ENCODE results near the gene DCDC1. TPM values are rescaled to one million over a fixed set of nuclear protein-coding genes. Genes with fewer than 3 reads are reported as not detected.

DCDC1 gene
- total and polyA plus RNA-seq, 12 donors: 0.01 to 0.18 (median 0.09) TPM; not detected in 9

GRCh38 chr11:31120428-31120827, 249.1 kb downstream of the DCDC1 start:
- DNase-seq: no peak
- intact Hi-C loops (cut with DNase I): no loop called here
- ATAC-seq: no peak
- H3K4me3 ChIP-seq: no peak overlapping the region
- 93% methylated on average over 1 of the region's 1 CpG for WGBS, 2 donors
- H3K27me3 ChIP-seq: peaks cover 0 to 9% (median 0%) of the 10 kb centered on the region in 7 donors
- peaks cover 0 to 14% (median 3%) of the 10 kb centered on the region in 11 donors for H3K9me3 ChIP-seq
- no peaks in the 10 kb centered on the region for H3K36me3 ChIP-seq
- TF ChIP-seq CTCF (IDR thresholded peaks at IDR 0.05): no peak
- no peak overlapping the region for H3K27ac ChIP-seq
- no peaks in the 10 kb centered on the region for H3K4me1 ChIP-seq

- no peak for ATAC-seq
- no peaks in the 10 kb centered on the region for H3K36me3 ChIP-seq
- no peak for TF ChIP-seq CTCF (IDR thresholded peaks at IDR 0.05)
- no peaks in the 10 kb centered on the region for H3K4me1 ChIP-seq
- DNase-seq: no peak
- H3K9me3 ChIP-seq: no peaks in the 10 kb centered on the region
- 79 to 86% methylated on average over 6 of the region's 6 CpGs for WGBS, 2 donors
- intact Hi-C loops (cut with DNase I): no loop called here
- peaks cover 0 to 9% (median 0%) of the 10 kb centered on the region in 7 donors for H3K27me3 ChIP-seq
- H3K4me3 ChIP-seq: no peak overlapping the region
- no peak overlapping the region for H3K27ac ChIP-seq
These were observed 251.0 kb downstream of the DCDC1 start for GRCh38 chr11:31118566-31118965.

DNA sequence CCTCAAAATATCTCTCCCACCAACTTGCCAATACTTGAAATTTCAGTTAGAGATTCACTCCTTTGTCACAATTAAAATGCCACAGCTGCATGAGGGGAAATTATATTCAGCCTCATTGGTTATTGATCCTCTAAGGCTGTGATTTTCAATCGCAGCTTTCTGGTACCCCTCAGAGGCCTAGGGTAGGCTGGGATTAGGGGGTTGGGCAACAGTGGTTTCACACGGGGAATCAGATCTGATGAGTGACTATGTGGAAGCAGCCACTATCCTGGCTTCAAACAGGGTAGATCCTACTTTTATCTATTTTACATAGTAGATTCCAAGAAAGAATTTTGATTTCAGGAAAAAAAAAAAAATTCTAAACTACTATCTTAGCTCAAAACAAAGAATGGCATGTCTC, 252.5 kb downstream of the DCDC1 start:
- Histone ChIP-seq H3K4me1 (no peaks in the 10 kb centered on the region), H3K4me3 (no peak overlapping the region), H3K27me3 (peaks cover 0 to 9% (median 0%) of the 10 kb centered on the region in 7 donors), H3K36me3 (no peaks in the 10 kb centered on the region), H3K9me3 (no peaks in the 10 kb centered on the region), H3K27ac (no peak overlapping the region)
- WGBS, 2 donors: 62 to 65% methylated on average over 2 of the region's 2 CpGs
- ATAC-seq (no peak), DNase-seq (no peak)
- TF ChIP-seq CTCF (IDR thresholded peaks at IDR 0.05): no peak
- intact Hi-C loops (cut with DNase I): no loop called here

DNA sequence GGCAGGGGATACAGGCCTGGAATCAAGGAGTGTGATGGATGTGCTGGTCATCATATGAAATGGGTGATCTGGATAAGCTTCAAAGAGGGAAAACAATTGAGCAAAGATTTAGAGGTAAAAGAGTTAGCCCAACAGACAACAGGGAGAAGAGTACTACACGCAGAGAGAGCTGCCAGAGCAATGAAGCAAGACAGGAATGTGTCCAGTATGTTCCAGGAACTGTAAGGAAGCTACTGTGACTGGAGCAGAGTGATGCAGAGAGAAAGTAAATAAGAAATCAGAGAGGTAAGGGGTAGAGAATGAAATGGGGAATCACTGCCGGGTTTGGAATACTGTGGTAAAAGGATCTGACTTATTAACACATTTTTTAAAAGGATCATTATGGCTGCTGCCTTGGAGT, 255.1 kb downstream of the DCDC1 start:
- no peak overlapping the region for H3K4me3 ChIP-seq
- ATAC-seq (no peak), DNase-seq (no peak)
- intact Hi-C loops (cut with DNase I): no loop called here
- H3K27ac ChIP-seq: no peak overlapping the region
- TF ChIP-seq CTCF (IDR thresholded peaks at IDR 0.05): no peak
- no peaks in the 10 kb centered on the region for H3K36me3 ChIP-seq
- no peaks in the 10 kb centered on the region for H3K9me3 ChIP-seq
- peaks cover 0 to 9% (median 0%) of the 10 kb centered on the region in 7 donors for H3K27me3 ChIP-seq
- 58 to 60% methylated on average over 2 of the region's 2 CpGs for WGBS, 2 donors
- no peaks in the 10 kb centered on the region for H3K4me1 ChIP-seq

Measured in heart right ventricle (tissue), 16 donors.